HepG2 (cell line): ENCODE results near the gene WNT3. TPM values are rescaled to one million over a fixed set of nuclear protein-coding genes. Genes with fewer than 3 reads are reported as not detected.

ENCODE experiments used
- BORCS8-MEF2B ChIP-seq: sonication (generic); formaldehyde crosslinking; IDR thresholded peaks from 2 replicates; pipeline ENCODE4 v1.8.0; 2022; ENCODE audit warnings: mild to moderate bottlenecking, missing genetic modification reagents
- ESRRA ChIP-seq: sonication (generic); formaldehyde crosslinking; IDR thresholded peaks from 2 replicates; pipeline ENCODE4 v1.5.1; 2020; ENCODE audit warnings: mild to moderate bottlenecking, low read depth, missing genetic modification reagents
- HNRNPH1 ChIP-seq: fragments of 200-400 bp; formaldehyde crosslinking; optimal IDR thresholded peaks from 2 replicates; pipeline ENCODE3; 2017; ENCODE audit warnings: mild to moderate bottlenecking, low read depth, low read length
- IRF2 ChIP-seq: IDR thresholded peaks from 2 replicates; pipeline ENCODE4 v1.6.1; 2018; ENCODE audit warnings: missing genetic modification reagents, missing compliant biosample characterization
- JARID2 ChIP-seq: sonication (generic); formaldehyde crosslinking; IDR thresholded peaks from 2 replicates; pipeline ENCODE4 v1.8.1; 2023; ENCODE audit warnings: missing genetic modification reagents, inconsistent platforms; ENCODE audit not compliant: insufficient replicate concordance
- KLF9 ChIP-seq: IDR thresholded peaks from 2 replicates; pipeline ENCODE4 v1.6.1; 2016; ENCODE audit warnings: low read depth
- MIXL1 ChIP-seq: IDR thresholded peaks from 2 replicates; pipeline ENCODE4 v1.6.1; 2016
- PATZ1 ChIP-seq: sonication (generic); formaldehyde crosslinking; IDR thresholded peaks from 2 replicates; pipeline ENCODE4 v1.4.0; 2020; ENCODE audit warnings: missing genetic modification reagents
- SIN3B ChIP-seq: fragments of 150-350 bp; IDR thresholded peaks from 2 replicates; pipeline ENCODE4 v1.6.1; 2014; ENCODE audit warnings: low read length
- SMAD9 ChIP-seq: sonication (generic); formaldehyde crosslinking; IDR thresholded peaks from 2 replicates; pipeline ENCODE4 v1.5.1; 2020; ENCODE audit warnings: mild to moderate bottlenecking, missing genetic modification reagents
- XRCC5 ChIP-seq: fragments of 200-400 bp; formaldehyde crosslinking; optimal IDR thresholded peaks from 2 replicates; pipeline ENCODE3; 2017; ENCODE audit warnings: mild to moderate bottlenecking, low read length
- ZNF414 ChIP-seq: sonication (generic); formaldehyde crosslinking; IDR thresholded peaks from 2 replicates; pipeline ENCODE4 v1.5.0; 2020; ENCODE audit warnings: missing genetic modification reagents
- ZNF607 ChIP-seq: sonication (generic); formaldehyde crosslinking; IDR thresholded peaks from 2 replicates; pipeline ENCODE4 v1.5.1; 2020; ENCODE audit warnings: missing genetic modification reagents, mild to moderate bottlenecking, borderline replicate concordance
- polyA plus RNA-seq, 8 experiments: library from polyadenylated mRNA; depleted of rRNA in 3 of 8; stranded (reverse) in 7 of 8; unstranded in 1 of 8; fragments of >200 nt; fragmentation: Illumina TruSeq in 4 of 8; extraction: Trizol in 4 of 8; gene quantifications; 2 replicates each; pipeline versions ENCODE4 v1.2.1 to v1.2.3, GENCODE V29; 2011 to 2016; ENCODE audit warnings: low read depth in 4 of 8, missing spikeins in 1 of 8, mixed read lengths in 1 of 8; ENCODE audit not compliant: insufficient read depth in 1 of 8
- total RNA-seq, 5 experiments: library from RNA; depleted of rRNA; stranded (reverse); fragments of >200 nt; fragmentation: Illumina TruSeq; extraction: Trizol; gene quantifications; 2 replicates each; pipeline ENCODE4 v1.2.3, GENCODE V29; 2016; ENCODE audit warnings: low read depth in 1 of 5
- TF ChIP-seq, protein P1 (sequence below): sonication (generic); formaldehyde crosslinking; IDR thresholded peaks from 2 replicates; pipeline ENCODE4 v1.9.0; 2021; ENCODE audit warnings: missing genetic modification reagents, mild to moderate bottlenecking, borderline replicate concordance
- TF ChIP-seq, protein P2 (sequence below): sonication (generic); formaldehyde crosslinking; IDR thresholded peaks from 2 replicates; pipeline ENCODE4 v1.4.0; 2020; ENCODE audit warnings: missing genetic modification reagents
- TF ChIP-seq, protein P3 (sequence below): IDR thresholded peaks from 2 replicates; pipeline ENCODE4 v1.6.1; 2016; ENCODE audit warnings: low read depth, borderline replicate concordance
- TF ChIP-seq, protein P4 (sequence below): sonication (generic); formaldehyde crosslinking; IDR thresholded peaks from 2 replicates; pipeline ENCODE4 v1.5.0; 2020; ENCODE audit warnings: mild to moderate bottlenecking, missing genetic modification reagents, borderline replicate concordance
- TF ChIP-seq, protein P5 (sequence below): sonication (generic); formaldehyde crosslinking; conservative IDR thresholded peaks from 2 replicates; pipeline ENCODE4 v1.8.0; 2022; ENCODE audit warnings: mild to moderate bottlenecking, moderate library complexity, missing genetic modification reagents

The WNT3 gene
- total and polyA plus RNA-seq, 2 of the 13 experiments (the other 11 are each of a cell fraction or from before 2014, with no cell fraction given), result 8.5 to 10.3 TPM

GRCh38 chr17:46821482-46822387 lies 3.2 kb upstream of the WNT3 start (continued):
- no peak for TF ChIP-seq ZNF414 (CRISPR knock-in tag)
- peak; percentile 8 for TF ChIP-seq XRCC5
- TF ChIP-seq, protein P1, sequence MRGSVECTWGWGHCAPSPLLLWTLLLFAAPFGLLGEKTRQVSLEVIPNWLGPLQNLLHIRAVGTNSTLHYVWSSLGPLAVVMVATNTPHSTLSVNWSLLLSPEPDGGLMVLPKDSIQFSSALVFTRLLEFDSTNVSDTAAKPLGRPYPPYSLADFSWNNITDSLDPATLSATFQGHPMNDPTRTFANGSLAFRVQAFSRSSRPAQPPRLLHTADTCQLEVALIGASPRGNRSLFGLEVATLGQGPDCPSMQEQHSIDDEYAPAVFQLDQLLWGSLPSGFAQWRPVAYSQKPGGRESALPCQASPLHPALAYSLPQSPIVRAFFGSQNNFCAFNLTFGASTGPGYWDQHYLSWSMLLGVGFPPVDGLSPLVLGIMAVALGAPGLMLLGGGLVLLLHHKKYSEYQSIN (CRISPR knock-in tag), result no peak
- TF ChIP-seq ZNF607 (CRISPR knock-in tag), result no peak
- TF ChIP-seq ESRRA (CRISPR knock-in tag), result 0 out of 2 replicates have a peak, but pooled peaks have one; percentile 16
- TF ChIP-seq SMAD9 (CRISPR knock-in tag), result no peak
- TF ChIP-seq, protein P2, sequence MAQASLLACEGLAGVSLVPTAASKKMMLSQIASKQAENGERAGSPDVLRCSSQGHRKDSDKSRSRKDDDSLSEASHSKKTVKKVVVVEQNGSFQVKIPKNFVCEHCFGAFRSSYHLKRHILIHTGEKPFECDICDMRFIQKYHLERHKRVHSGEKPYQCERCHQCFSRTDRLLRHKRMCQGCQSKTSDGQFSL (CRISPR knock-in tag), result 0 out of 2 replicates have a peak, but pooled peaks have one; percentile 39
- no peak for TF ChIP-seq JARID2 (CRISPR knock-in tag)
- TF ChIP-seq SIN3B, result no peak
- TF ChIP-seq, protein P3, sequence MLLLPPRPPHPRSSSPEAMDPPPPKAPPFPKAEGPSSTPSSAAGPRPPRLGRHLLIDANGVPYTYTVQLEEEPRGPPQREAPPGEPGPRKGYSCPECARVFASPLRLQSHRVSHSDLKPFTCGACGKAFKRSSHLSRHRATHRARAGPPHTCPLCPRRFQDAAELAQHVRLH (CRISPR knock-in tag), result no peak
- TF ChIP-seq MIXL1 (CRISPR knock-in tag), result no peak
- TF ChIP-seq BORCS8-MEF2B (CRISPR knock-in tag), result no peak; the same call in 1 of the 2 replicates
- TF ChIP-seq, protein P4, sequence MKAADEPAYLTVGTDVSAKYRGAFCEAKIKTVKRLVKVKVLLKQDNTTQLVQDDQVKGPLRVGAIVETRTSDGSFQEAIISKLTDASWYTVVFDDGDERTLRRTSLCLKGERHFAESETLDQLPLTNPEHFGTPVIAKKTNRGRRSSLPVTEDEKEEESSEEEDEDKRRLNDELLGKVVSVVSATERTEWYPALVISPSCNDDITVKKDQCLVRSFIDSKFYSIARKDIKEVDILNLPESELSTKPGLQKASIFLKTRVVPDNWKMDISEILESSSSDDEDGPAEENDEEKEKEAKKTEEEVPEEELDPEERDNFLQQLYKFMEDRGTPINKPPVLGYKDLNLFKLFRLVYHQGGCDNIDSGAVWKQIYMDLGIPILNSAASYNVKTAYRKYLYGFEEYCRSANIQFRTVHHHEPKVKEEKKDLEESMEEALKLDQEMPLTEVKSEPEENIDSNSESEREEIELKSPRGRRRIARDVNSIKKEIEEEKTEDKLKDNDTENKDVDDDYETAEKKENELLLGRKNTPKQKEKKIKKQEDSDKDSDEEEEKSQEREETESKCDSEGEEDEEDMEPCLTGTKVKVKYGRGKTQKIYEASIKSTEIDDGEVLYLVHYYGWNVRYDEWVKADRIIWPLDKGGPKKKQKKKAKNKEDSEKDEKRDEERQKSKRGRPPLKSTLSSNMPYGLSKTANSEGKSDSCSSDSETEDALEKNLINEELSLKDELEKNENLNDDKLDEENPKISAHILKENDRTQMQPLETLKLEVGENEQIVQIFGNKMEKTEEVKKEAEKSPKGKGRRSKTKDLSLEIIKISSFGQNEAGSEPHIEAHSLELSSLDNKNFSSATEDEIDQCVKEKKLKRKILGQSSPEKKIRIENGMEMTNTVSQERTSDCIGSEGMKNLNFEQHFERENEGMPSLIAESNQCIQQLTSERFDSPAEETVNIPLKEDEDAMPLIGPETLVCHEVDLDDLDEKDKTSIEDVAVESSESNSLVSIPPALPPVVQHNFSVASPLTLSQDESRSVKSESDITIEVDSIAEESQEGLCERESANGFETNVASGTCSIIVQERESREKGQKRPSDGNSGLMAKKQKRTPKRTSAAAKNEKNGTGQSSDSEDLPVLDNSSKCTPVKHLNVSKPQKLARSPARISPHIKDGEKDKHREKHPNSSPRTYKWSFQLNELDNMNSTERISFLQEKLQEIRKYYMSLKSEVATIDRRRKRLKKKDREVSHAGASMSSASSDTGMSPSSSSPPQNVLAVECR, result no peak
- TF ChIP-seq, protein P5, sequence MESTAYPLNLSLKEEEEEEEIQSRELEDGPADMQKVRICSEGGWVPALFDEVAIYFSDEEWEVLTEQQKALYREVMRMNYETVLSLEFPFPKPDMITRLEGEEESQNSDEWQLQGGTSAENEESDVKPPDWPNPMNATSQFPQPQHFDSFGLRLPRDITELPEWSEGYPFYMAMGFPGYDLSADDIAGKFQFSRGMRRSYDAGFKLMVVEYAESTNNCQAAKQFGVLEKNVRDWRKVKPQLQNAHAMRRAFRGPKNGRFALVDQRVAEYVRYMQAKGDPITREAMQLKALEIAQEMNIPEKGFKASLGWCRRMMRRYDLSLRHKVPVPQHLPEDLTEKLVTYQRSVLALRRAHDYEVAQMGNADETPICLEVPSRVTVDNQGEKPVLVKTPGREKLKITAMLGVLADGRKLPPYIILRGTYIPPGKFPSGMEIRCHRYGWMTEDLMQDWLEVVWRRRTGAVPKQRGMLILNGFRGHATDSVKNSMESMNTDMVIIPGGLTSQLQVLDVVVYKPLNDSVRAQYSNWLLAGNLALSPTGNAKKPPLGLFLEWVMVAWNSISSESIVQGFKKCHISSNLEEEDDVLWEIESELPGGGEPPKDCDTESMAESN (CRISPR knock-in tag), result 0 out of 2 replicates have a peak, but pooled peaks have one; percentile 40
- TF ChIP-seq PATZ1 (CRISPR knock-in tag), result peak; percentile 36
- TF ChIP-seq KLF9 (CRISPR knock-in tag), result no peak
- TF ChIP-seq HNRNPH1, result no peak
- TF ChIP-seq IRF2, result no peak
